Glomerular endothelial cell (primary cell): Measurements from ENCODE around the gene ITIH5. TPM values are rescaled to one million over a fixed set of nuclear protein-coding genes. Genes with fewer than 3 reads are reported as not detected.
"Not testable (repeated sequence)": the region's sequence is repeated elsewhere in the genome, so short reads cannot be mapped to it uniquely, and the experiment has no call there.

ENCODE experiments used
- DNase-seq: peaks from one replicate; pipeline ENCODE4 v3.0.0-alpha.2; 2011; ENCODE audit warnings: low read depth, low spot score; ENCODE audit errors: extremely low read depth
- total RNA-seq: library from RNA; depleted of rRNA; stranded (reverse); fragments of >200 nt; gene quantifications from 2 replicates; pipeline ENCODE4 v1.2.3, GENCODE V29; 2015

Gene ITIH5
- total RNA-seq = 0.05 and 0.35 TPM in 2 replicates

- DNase-seq = no peak
Measured at GRCh38 chr10:7666253-7667023, at the start of gene ITIH5. Gene ITIH5 (minus strand): TSS chr10:7666966. CDS start chr10:7666892, 74 bp downstream.

DNA sequence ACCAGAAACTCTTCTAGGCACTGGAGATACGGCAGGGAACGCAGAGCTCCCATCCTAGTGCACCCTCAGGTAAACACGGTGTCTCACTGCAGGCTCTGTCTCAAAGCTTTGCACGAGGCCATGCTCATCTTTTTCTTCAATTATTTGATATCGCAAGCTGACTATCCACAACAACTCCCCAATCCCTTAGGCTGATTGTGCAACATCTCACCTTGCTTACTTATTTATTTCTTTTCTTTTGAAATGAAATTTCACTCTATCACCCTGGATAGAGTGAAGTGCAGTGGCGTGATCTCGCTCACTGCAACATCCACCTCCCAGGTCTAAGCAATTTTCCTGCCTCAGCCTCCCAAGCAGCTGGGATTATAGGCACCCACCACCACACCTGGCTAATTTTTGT, 48.7 kb upstream of the ITIH5 start:
- no peak for DNase-seq

GRCh38 chr10:7711075-7711474, 44.3 kb upstream of the ITIH5 start:
- not testable (repeated sequence) for DNase-seq

DNA sequence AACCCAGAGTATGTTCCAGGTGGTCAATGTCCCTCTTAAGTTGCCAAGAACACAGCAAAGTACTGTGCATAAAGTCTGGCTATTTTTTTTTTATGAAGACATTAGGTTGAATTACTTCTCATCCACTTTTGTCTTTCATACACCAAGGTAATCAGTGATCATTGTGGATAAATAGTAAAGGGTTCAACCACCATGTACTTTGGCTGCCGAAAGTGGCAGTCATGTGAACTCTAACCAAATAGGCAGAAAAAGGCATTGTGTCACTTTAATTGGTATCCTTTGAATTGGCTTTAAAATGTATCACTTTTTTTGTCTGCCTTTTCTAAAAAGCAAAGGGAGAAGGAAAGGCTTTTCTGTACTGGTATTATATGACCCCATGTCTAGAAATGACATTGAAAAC, 43.7 kb upstream of the ITIH5 start:
- no peak for DNase-seq

DNA sequence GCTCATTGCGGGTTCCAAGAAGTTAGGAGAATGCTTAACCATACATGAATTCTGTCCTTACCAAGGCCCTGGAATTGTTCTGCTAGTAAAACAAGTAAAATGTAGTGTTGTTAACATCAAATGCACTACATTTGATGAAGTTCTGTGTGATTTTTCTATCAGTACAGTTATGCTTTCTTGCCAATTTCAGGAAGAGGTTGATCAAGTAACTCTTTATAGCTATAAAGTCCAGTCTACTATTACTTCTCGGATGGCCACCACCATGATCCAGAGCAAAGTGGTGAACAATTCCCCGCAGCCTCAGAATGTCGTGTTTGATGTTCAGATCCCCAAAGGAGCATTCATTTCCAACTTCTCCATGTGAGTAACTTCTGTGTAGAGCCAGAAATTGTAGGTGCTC, 42.1 kb upstream of the ITIH5 start:
- DNase-seq = no peak

DNA sequence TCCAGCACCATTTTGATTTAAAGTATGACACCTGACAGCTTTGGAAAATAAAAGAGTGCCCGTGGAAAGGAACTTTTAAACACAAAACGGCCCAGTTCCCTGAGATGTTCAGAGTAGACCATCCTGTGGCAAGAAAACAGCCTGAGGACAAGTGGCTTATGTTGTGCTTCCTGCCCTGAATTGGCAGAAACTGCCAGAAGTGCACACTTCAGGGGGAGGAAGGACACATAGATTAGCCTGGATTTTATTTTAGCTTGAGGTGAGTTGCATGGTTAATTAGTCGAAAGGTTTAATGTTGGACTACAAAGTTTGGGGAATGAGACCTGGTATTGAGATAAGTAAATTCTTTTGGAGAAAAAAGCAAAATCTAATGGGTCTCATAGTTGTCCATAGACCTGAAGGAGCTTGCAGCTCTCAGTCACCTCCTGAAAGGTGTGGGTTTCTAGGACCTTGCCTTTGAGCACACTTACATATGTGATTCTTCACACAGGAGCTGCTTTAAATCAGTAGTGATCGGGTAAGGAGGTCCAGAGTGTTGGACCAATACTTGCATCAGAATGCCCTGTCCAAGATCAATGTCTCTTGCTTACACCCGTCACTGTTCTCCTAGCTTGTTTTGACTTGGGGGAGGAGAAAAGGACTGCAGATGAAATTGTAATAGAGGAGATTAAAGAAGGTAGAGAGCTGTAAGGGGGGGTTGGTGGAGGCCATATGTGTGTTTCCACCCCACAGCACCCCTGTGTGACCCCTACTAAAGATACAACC, 41.3 kb upstream of the ITIH5 start:
- DNase-seq = no peak

DNA sequence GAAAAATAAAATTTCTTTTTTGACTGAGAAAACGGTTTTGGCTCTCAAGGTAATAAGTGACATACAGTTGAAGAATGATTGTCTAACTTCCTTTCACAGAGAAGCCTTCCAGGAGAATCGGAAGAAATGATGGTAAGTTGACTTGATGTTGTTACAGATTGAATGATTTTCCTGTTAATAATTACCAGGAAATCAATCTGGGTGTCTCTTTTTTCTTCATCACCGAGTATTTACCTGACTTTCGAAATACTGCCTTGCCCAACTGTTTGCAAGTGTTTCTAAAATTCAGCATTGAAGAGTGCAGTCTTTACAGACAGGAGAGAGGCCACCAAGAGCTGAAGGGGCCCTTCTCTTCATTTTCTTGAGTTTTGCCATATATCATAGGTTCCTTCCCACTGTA, 40.3 kb upstream of the ITIH5 start:
- DNase-seq = no peak

- DNase-seq = no peak
Measured at GRCh38 chr10:7706534-7707073, 39.8 kb upstream of the ITIH5 start.

DNA sequence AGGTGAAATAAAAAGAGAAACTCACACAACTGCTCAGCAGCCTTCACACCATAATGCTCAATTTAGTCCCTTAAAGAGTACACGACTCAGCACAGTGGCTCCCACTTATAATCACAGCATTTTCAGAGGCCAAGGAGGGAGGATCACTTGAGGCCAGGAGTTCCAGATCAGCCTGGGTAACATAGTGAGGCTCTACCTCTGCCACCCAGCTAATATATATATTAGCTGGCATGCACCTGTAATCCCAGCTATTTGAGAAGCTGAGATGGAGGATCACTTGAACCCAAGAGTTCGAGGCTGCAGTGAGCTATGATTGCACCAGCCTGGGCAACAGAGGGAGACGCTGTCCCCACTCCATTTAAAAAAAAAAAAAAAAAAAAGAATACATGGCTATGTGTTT, 38.6 kb upstream of the ITIH5 start:
- DNase-seq = no peak

DNA sequence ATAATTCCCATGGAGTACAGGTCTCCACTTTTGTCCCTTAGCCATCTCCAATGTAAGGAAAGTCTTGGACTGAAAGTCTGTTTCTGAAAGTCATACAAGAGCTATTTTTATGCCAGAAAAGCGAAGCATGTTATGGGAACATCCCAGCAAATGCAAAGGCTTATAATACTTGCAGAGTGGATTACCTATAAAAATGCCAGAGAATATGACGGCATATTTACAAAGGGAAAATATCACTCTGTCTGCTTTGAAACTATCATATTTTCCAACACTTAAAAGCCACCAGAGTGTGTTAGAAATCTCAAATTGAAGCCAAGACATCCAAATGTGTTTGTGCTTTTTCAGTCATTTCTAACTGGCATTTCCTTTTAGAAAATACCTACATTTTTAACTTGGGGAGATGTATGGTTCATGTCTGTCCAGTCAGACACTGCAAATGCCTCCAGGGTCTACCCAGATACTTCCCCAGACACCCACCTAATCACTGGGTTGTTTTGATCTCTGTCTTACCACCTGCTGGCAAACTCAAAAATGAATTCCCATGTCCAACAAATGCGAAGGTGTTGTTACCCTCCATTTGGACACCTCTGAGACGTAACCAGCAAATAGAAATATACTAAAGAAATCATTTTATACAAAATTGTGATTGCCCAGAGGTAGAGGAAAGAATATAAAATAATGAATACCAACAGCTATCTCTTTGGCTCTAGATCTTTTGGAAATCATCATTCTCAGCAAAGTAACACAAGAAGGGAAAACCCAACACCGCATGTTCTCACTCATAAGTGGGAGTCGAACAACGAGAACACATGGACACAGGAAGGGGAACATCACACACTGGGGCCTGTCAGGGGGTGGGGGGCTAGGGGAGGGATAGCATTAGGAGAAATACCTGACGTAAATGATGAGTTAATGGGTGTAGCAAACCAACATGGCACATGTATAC, 37.6 kb upstream of the ITIH5 start:
- no peak for DNase-seq

DNA sequence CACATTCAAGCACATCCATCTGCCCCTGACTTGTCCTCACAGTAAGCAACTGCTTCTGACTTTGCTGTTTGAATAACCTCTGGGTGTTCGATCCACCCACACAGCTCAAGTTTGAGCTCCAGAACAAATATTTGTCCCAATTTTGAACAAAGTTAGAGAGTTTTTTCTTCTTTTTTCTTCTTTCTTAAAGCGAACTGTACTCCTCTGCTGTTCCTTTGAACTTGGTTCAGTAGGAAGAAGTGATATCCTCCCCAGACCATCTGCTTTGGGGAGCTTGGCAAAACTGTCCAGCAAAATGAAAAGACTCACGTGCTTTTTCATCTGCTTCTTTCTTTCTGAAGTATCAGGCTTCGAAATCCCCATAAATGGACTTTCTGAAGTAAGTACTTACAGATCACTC, 36.4 kb upstream of the ITIH5 start, which contains the start of gene ITIH2:
Gene ITIH2, plus strand, starts transcription at position 177 of the 400 bp plus-strand sequence. Its CDS starts 119 bp downstream, at position 296.
- DNase-seq = no peak

GRCh38 chr10:7702288-7702812, 35.6 kb upstream of the ITIH5 start:
- no peak for DNase-seq

GRCh38 chr10:7701158-7701742, 34.5 kb upstream of the ITIH5 start:
- no peak for DNase-seq

GRCh38 chr10:7700577-7701125, 33.9 kb upstream of the ITIH5 start:
- no peak for DNase-seq

DNA sequence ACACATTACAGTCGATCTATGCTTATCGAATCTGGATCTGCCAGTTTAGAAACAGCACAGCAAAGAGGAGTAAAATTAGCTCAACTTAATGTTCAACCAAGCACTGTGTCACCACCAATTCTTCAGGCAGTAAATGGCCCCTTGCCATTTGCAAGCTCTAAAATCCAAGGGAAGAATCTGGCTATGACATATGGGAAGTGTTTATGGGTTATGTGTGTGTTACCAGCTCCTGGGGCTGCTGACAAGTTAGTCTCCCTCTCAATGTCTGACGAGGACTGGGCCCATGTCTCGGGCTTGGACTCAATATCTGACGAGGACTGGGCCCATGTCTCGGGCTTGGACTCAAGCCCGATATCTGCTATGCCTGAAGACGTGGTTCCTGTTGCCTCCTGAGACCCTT, 30.7 kb upstream of the ITIH5 start:
- DNase-seq = no peak

DNA sequence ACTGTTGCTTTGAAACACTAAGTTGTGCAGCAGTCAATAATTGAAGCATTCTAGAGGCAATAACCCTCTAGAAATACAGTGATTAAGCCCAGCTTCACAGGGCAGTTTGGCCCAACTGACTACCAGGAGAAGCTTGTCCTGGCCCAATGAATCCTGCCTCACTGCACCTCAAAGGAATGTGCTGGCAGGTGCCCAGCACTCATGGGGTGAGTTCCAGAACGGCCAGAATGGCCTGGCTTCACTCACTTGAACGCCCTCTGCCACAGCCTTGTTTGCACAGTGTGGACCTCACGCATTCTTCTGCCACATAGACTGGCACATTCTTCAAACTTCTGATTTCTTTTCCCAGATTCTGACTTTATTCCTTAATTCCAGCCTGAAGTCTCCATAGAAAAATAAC, 29.8 kb upstream of the ITIH5 start:
- no peak for DNase-seq

DNA sequence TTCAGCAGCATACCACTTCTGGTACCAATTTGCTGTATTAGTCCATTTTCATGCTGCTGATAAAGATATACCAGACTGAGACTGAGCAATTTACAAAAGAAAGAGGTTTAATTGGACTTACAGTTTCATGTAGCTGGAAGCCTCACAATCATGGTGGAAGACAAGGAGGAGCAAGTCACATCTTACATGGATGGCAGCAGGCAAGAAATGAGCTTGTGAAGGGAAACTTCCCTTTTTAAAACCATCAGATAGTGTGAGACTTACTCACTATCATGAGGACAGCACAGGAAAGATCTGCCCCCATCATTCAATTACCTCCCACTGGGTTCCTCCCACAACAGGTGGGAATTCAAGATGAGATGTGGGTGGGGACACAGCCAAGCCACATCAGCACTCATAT, 26.4 kb upstream of the ITIH5 start:
- DNase-seq = not testable (repeated sequence)

- not testable (repeated sequence) for DNase-seq
Measured at GRCh38 chr10:7692368-7692767, 25.6 kb upstream of the ITIH5 start.

DNA sequence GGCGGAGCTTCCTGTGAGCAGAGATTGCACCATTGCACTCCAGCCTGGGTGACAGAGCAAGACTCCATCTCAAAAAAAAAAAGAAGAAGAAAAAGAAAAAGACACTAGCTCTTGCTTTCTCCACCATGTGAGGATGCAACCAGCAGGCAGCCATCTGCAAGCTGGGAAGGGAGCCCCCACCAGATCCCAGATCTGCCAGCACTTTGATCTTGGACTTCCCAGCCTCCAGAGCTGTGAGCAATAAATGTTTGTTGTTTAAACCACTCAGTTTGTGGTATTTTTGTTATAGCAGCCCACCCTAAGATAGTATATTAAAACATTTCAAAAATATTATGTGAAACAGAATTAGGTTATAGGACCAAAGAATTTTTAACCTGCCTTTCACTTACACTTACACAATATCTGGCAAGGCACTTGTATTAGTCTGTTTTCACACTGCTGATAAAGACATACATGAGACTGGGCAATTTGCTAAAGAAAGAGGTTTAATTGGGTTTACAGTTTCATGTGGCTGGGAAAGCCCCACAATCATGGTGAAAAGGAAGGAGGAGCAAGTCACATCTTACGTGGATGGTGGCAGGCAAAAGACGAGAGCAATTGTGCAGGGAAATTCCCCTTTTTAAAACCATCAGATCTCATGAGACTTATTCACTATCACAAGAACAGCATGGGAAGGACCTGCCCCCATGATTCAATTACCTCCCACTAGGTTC, 24.3 kb upstream of the ITIH5 start:
- not testable (repeated sequence) for DNase-seq
